Vagina (tissue), 2 donors: ENCODE results near the gene KIF21A.

Experiments used
- CTCF ChIP-seq, 3 experiments: fragments of 450-650 bp in 2 of 3; fragments of 200-600 bp in 1 of 3; sonication (generic) in 1 of 3; IDR thresholded peaks; one replicate each; pipeline ENCODE4 v1.5.1; 2017 to 2019; ENCODE audit warnings: antibody characterized with exemption in 3 of 3, mild to moderate bottlenecking in 2 of 3, moderate library complexity in 2 of 3
- POLR2A ChIP-seq, 2 donors: fragments of 450-650 bp; IDR thresholded peaks; one replicate each; pipeline ENCODE4 v1.6.1; 2017; ENCODE audit warnings: antibody characterized with exemption in 2 of 2, mild to moderate bottlenecking in 2 of 2, moderate library complexity in 2 of 2
- POLR2AphosphoS5 ChIP-seq, 2 donors: sonication (generic); formaldehyde crosslinking; IDR thresholded peaks; one replicate each; pipeline ENCODE4 v1.9.0; 2017; ENCODE audit warnings: antibody characterized with exemption in 2 of 2, mild to moderate bottlenecking in 2 of 2, low read depth in 1 of 2; ENCODE audit not compliant: insufficient read depth in 1 of 2

DNA sequence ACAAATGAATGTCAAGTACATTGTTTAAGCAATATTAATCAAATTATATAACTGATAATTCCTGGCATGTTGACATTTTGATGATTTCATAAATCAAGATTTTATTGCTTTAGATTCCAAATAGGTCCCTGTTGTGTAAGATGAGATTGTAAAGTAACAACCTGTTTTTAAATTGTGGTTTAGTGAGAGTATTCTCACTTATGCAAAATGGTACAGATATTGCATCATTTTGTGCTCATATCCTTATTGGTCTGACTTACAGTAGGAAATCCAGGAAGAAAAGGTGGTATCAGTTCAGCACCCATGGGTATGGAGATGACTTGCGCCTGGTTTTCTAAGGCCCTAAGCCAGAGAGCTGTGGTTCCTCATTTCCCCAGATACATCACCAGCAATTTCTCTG, 165.5 kb downstream of the KIF21A start:
- no peak for TF ChIP-seq CTCF (IDR thresholded peaks at IDR 0.05)
- no peak for TF ChIP-seq POLR2A (IDR thresholded peaks at IDR 0.05)
- TF ChIP-seq POLR2AphosphoS5 (IDR thresholded peaks at IDR 0.05; ENCODE audit: insufficient read depth in 1 of 2, low read depth in 1 of 2) = no peak
